HG02885 (cell line): ENCODE results near the gene PRKAG1.

Experiments used
- ATAC-seq: cut with Tn5 transposase; IDR thresholded peaks from one replicate; pipeline ENCODE4 v1.9.1; 2021; ENCODE audit warnings: mild to moderate bottlenecking; ENCODE audit not compliant: unreplicated experiment, poor library complexity

The PRKAG1 gene

GRCh38 chr12:49050507-49051372, 32.2 kb upstream of the PRKAG1 start:
- no peak for ATAC-seq

- no peak for ATAC-seq
These were observed 31.1 kb upstream of the PRKAG1 start for GRCh38 chr12:49049566-49050224.

- no peak for ATAC-seq
These were observed 30.4 kb upstream of the PRKAG1 start for GRCh38 chr12:49048953-49049352.

GRCh38 chr12:49046129-49046895, 27.7 kb upstream of the PRKAG1 start:
- ATAC-seq: no peak

- no peak for ATAC-seq
These were observed 26.1 kb upstream of the PRKAG1 start for GRCh38 chr12:49044660-49045059.

GRCh38 chr12:49043856-49044258, 25.3 kb upstream of the PRKAG1 start:
- ATAC-seq: no peak

GRCh38 chr12:49043241-49043640, 24.7 kb upstream of the PRKAG1 start:
- no peak for ATAC-seq

GRCh38 chr12:49041881-49042484, 23.4 kb upstream of the PRKAG1 start:
- no peak for ATAC-seq

GRCh38 chr12:49041036-49041880, 22.7 kb upstream of the PRKAG1 start:
- no peak for ATAC-seq

- ATAC-seq: no peak
These were observed 21.8 kb upstream of the PRKAG1 start for GRCh38 chr12:49040364-49040855.

GRCh38 chr12:49039421-49040363, 21.1 kb upstream of the PRKAG1 start:
- no peak for ATAC-seq

- no peak for ATAC-seq
These were observed 19.8 kb upstream of the PRKAG1 start for GRCh38 chr12:49038291-49038955.

GRCh38 chr12:49037947-49038237, 19.3 kb upstream of the PRKAG1 start:
- no peak for ATAC-seq

GRCh38 chr12:49037111-49037946, 18.8 kb upstream of the PRKAG1 start:
- no peak for ATAC-seq

GRCh38 chr12:49036029-49036428, 17.5 kb upstream of the PRKAG1 start:
- no peak for ATAC-seq

GRCh38 chr12:49034286-49034622, 15.7 kb upstream of the PRKAG1 start:
- ATAC-seq: no peak

- no peak for ATAC-seq
These were observed 15.2 kb upstream of the PRKAG1 start for GRCh38 chr12:49033611-49034285.
